HepG2 (cell line): ENCODE measurements around the gene CHMP5. TPM values are rescaled to one million over a fixed set of nuclear protein-coding genes. Genes with fewer than 3 reads are reported as not detected.
A peak's percentile ranks its signal among the peaks of the same experiment; 100 is the strongest.

Experiments
- ATAC-seq: fragments of 200-7000 bp; cut with Tn5 transposase; 3 replicates; pipeline ENCODE4 v1.9.1; 2020; ENCODE audit warnings: mild to moderate bottlenecking, moderate library complexity
- BruUV-seq: library from RNA; stranded (reverse); fragments of 400-500 nt; replicated peaks from 2 replicates; lab custom pipeline; 2021; lab: Mats Ljungman, UMichigan
- CTCF ChIA-PET: fragments of 300-600 bp; formaldehyde crosslinking; extraction: SDS; loops from one replicate; lab custom pipeline; 2021; ENCODE audit warnings: low total read pairs, inconsistent platforms, low intra/inter-chr PET ratio; lab: Yijun Ruan, JAX
- POLR2A ChIA-PET: fragments of 350-600 bp; sonication (Branson Sonifier 250); formaldehyde crosslinking; loops from one replicate; lab custom pipeline; 2020; ENCODE audit warnings: antibody characterized with exemption, inconsistent platforms; lab: Yijun Ruan, JAX
- DNase-seq: peaks from one replicate; pipeline ENCODE4 v3.0.0-alpha.2; 2015; ENCODE audit warnings: low spot score
- FAIRE-seq: peaks from 3 replicates; lab custom pipeline; 2011; peaks lifted over from hg19 to GRCh38; lab: Jason Lieb, UNC
- H2AFZ ChIP-seq: one replicate; pipeline ENCODE4 v1.6.1; 2011; ENCODE audit warnings: low read length, inconsistent platforms
- H3K27ac ChIP-seq: fragments of 300-600 bp; 3 replicates; pipeline ENCODE4 v1.8.0; 2011; ENCODE audit warnings: mixed run types, mild to moderate bottlenecking, mixed read lengths, low read length, inconsistent platforms; ENCODE audit not compliant: insufficient read depth; ENCODE audit errors: extremely low read length
- H3K27me3 ChIP-seq, 2 experiments: fragments of 200-600 bp in 1 of 2; 2 replicates in 1 of 2; 3 replicates in 1 of 2; pipeline versions ENCODE4 v1.6.0 to v1.8.0; 2011; ENCODE audit warnings: low read length in 2 of 2, mild to moderate bottlenecking in 2 of 2, moderate library complexity in 2 of 2, inconsistent platforms in 1 of 2; ENCODE audit not compliant: insufficient read depth in 2 of 2, control insufficient read depth in 1 of 2
- H3K36me3 ChIP-seq, 2 experiments: fragments of 200-600 bp in 1 of 2; replicated peaks in 1 of 2; 2 replicates in 1 of 2; 3 replicates in 1 of 2; pipeline versions ENCODE4 v1.5.1 to v1.8.0; 2011; ENCODE audit warnings: low read length in 2 of 2, inconsistent platforms in 1 of 2; ENCODE audit not compliant: insufficient read depth in 2 of 2, control insufficient read depth in 1 of 2
- H3K4me1 ChIP-seq: 2 replicates; pipeline ENCODE4 v1.5.1; 2012; ENCODE audit warnings: low read length, inconsistent platforms; ENCODE audit not compliant: insufficient read depth
- H3K4me2 ChIP-seq: 2 replicates; pipeline ENCODE4 v1.6.0; 2011; ENCODE audit warnings: low read depth, low read length, inconsistent platforms
- H3K4me3 ChIP-seq, 3 experiments: fragments of 200-600 bp in 1 of 3; sonication (generic), shearing (Covaris generic) in 1 of 3; replicated peaks in 1 of 3; 2 replicates each; pipeline ENCODE4 v1.5.1; 2011 to 2016; ENCODE audit warnings: low read length in 3 of 3, inconsistent platforms in 2 of 3, low read depth in 2 of 3, mild to moderate bottlenecking in 2 of 3, control low read depth in 1 of 3, mixed read lengths in 1 of 3; ENCODE audit not compliant: insufficient read depth in 1 of 3
- H3K79me2 ChIP-seq: one replicate; pipeline ENCODE4 v1.6.1; 2011; ENCODE audit warnings: low read length, inconsistent platforms; ENCODE audit not compliant: insufficient read depth
- H3K9ac ChIP-seq: 2 replicates; pipeline ENCODE4 v1.6.0; 2011; ENCODE audit warnings: mild to moderate bottlenecking, low read depth, low read length, inconsistent platforms; ENCODE audit not compliant: insufficient read depth
- H3K9me3 ChIP-seq: 2 replicates; pipeline ENCODE4 v1.5.1; 2012; ENCODE audit warnings: mild to moderate bottlenecking, low read length
- H4K20me1 ChIP-seq: 2 replicates; pipeline ENCODE4 v1.6.0; 2011; ENCODE audit warnings: inconsistent platforms, mild to moderate bottlenecking, low read length, moderate library complexity; ENCODE audit not compliant: insufficient read depth
- ATF5 ChIP-seq: sonication (generic); formaldehyde crosslinking; IDR thresholded peaks from 2 replicates; pipeline ENCODE4 v1.4.0; 2020; ENCODE audit warnings: mild to moderate bottlenecking, low read depth, missing genetic modification reagents
- IKZF5 ChIP-seq: IDR thresholded peaks from 2 replicates; pipeline ENCODE4 v1.6.1; 2018; ENCODE audit warnings: missing genetic modification reagents, mild to moderate bottlenecking, missing compliant biosample characterization
- KDM6A ChIP-seq: IDR thresholded peaks from 2 replicates; pipeline ENCODE4 v1.6.1; 2016; ENCODE audit warnings: low read depth
- RBM22 ChIP-seq: fragments of 200-400 bp; formaldehyde crosslinking; optimal IDR thresholded peaks from 2 replicates; pipeline ENCODE3; 2017; ENCODE audit warnings: mild to moderate bottlenecking, low read length, moderate library complexity
- ZBTB3 ChIP-seq: sonication (generic); formaldehyde crosslinking; IDR thresholded peaks from 2 replicates; pipeline ENCODE4 v1.4.0; 2020; ENCODE audit warnings: low read depth, mild to moderate bottlenecking, moderate library complexity, missing genetic modification reagents, borderline replicate concordance
- ZSCAN30 ChIP-seq: sonication (generic); formaldehyde crosslinking; IDR thresholded peaks from 2 replicates; pipeline ENCODE4 v1.5.0; 2020; ENCODE audit warnings: mild to moderate bottlenecking, missing genetic modification reagents
- WGBS: methylation state at CpG from one replicate; pipeline ENCODE4 v1.1.6; 2017; ENCODE audit warnings: low lambda C conversion rate; 5-methylcytosine and 5-hydroxymethylcytosine counted together
- in situ Hi-C: cut with HindIII; loops from 2 replicates; pipeline ENCODE4 v1.10.0; 2017; ENCODE audit warnings: low pct_unique_long_range_greater_than_20kb; ENCODE audit not compliant: extremely low pct_ligation_motif_present
- intact Hi-C: fragments of 100-400 bp; cut with micrococcal nuclease; formaldehyde crosslinking; loops from one replicate; pipeline ENCODE4 v1.10.0; 2022; ENCODE audit not compliant: unreplicated experiment
- polyA plus RNA-seq, 8 experiments: library from polyadenylated mRNA; depleted of rRNA in 3 of 8; stranded (reverse) in 7 of 8; unstranded in 1 of 8; fragments of >200 nt; fragmentation: Illumina TruSeq in 4 of 8; extraction: Trizol in 4 of 8; gene quantifications; 2 replicates each; pipeline versions ENCODE4 v1.2.1 to v1.2.3, GENCODE V29; 2011 to 2016; ENCODE audit warnings: low read depth in 4 of 8, missing spikeins in 1 of 8, mixed read lengths in 1 of 8; ENCODE audit not compliant: insufficient read depth in 1 of 8
- total RNA-seq, 5 experiments: library from RNA; depleted of rRNA; stranded (reverse); fragments of >200 nt; fragmentation: Illumina TruSeq; extraction: Trizol; gene quantifications; 2 replicates each; pipeline ENCODE4 v1.2.3, GENCODE V29; 2016; ENCODE audit warnings: low read depth in 1 of 5
- TF ChIP-seq, protein P1 (sequence below): sonication (generic); formaldehyde crosslinking; IDR thresholded peaks from 2 replicates; pipeline ENCODE4 v1.4.0; 2020; ENCODE audit warnings: missing genetic modification reagents, borderline replicate concordance

The CHMP5 gene
- total and polyA plus RNA-seq, 2 of the 13 experiments (the other 11 are each of a cell fraction or from before 2014, with no cell fraction given) = 46.0 to 57.3 TPM

- TF ChIP-seq, protein P1, sequence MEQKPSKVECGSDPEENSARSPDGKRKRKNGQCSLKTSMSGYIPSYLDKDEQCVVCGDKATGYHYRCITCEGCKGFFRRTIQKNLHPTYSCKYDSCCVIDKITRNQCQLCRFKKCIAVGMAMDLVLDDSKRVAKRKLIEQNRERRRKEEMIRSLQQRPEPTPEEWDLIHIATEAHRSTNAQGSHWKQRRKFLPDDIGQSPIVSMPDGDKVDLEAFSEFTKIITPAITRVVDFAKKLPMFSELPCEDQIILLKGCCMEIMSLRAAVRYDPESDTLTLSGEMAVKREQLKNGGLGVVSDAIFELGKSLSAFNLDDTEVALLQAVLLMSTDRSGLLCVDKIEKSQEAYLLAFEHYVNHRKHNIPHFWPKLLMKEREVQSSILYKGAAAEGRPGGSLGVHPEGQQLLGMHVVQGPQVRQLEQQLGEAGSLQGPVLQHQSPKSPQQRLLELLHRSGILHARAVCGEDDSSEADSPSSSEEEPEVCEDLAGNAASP (CRISPR knock-in tag) = no peak
- no peak for TF ChIP-seq ATF5 (CRISPR knock-in tag)
- no peak for TF ChIP-seq KDM6A (CRISPR knock-in tag)
Measured at GRCh38 chr9:33249087-33249658, 15.7 kb upstream of the CHMP5 start (continued).

GRCh38 chr9:33249983-33250382 is 14.9 kb upstream of the CHMP5 start:
- H4K20me1 ChIP-seq = no peaks in the 10 kb centered on the region
- H3K79me2 ChIP-seq = no peaks in the 10 kb centered on the region
- ChIA-PET POLR2A (no interaction called here), CTCF (no interaction called here)
- FAIRE-seq (no peak), ATAC-seq (no peak), DNase-seq (no peak)
- H3K36me3 ChIP-seq = peaks cover 5 to 26% of the 10 kb centered on the region in 2 experiments; a peak in 4 of 5 replicates
- no peaks in the 10 kb centered on the region for H3K4me1 ChIP-seq
- TF ChIP-seq RBM22 (peak; percentile 3), ZSCAN30 (no peak), ZBTB3 (CRISPR knock-in tag) (no peak), IKZF5 (CRISPR knock-in tag) (no peak)
- in situ Hi-C loops = no loop called here
- intact Hi-C loops = no loop called here
- no peak overlapping the region for H3K4me2 ChIP-seq
- H2AFZ ChIP-seq = no peak overlapping the region
- 94% methylated on average over 2 of the region's 2 CpGs for WGBS
- H3K27ac ChIP-seq = no peak overlapping the region
- H3K4me3 ChIP-seq = no peak overlapping the region
- no TSS peak for BruUV-seq
- no peak overlapping the region for H3K9ac ChIP-seq
- no peaks in the 10 kb centered on the region for H3K27me3 ChIP-seq
- no peaks in the 10 kb centered on the region for H3K9me3 ChIP-seq
